Body of pancreas (tissue), 4 donors: ENCODE measurements around the gene CLEC10A.

ENCODE experiments used
- CTCF ChIP-seq, 7 experiments: fragments of 450-650 bp in 4 of 7; fragments of 200-600 bp in 3 of 7; sonication (generic) in 3 of 7; IDR thresholded peaks; one replicate each; pipeline ENCODE4 v1.5.1; 2016 to 2019; ENCODE audit warnings: antibody characterized with exemption in 7 of 7
- POLR2A ChIP-seq, 3 donors: fragments of 450-650 bp; IDR thresholded peaks; one replicate each; pipeline ENCODE4 v1.6.1; 2016; ENCODE audit warnings: antibody characterized with exemption in 3 of 3, mild to moderate bottlenecking in 2 of 3

- no peak for TF ChIP-seq CTCF (IDR thresholded peaks at IDR 0.05)
- peak; percentile 41 to 76 (median 73) for TF ChIP-seq POLR2A (IDR thresholded peaks at IDR 0.05)
These were observed 44.3 kb downstream of the CLEC10A start, which contains the start of gene SLC16A13 for GRCh38 chr17:7035591-7036368.
